H9 (cell line): Measurements from ENCODE around the gene FAHD2A. TPM values are rescaled to one million over a fixed set of nuclear protein-coding genes. Genes with fewer than 3 reads are reported as not detected.

ENCODE experiments used
- DNase-seq: peaks from one replicate; pipeline ENCODE4 v3.0.0-alpha.2; 2017
- H2AFZ ChIP-seq: one replicate; pipeline ENCODE4 v1.6.1; 2013; ENCODE audit warnings: mild to moderate bottlenecking, low read length, control low read depth, moderate library complexity
- H2AK5ac ChIP-seq: 2 replicates; pipeline ENCODE4 v1.6.1; 2013; ENCODE audit warnings: low read length, control low read depth, mixed read lengths; ENCODE audit not compliant: insufficient read length
- H2BK120ac ChIP-seq: one replicate; pipeline ENCODE4 v1.6.1; 2013; ENCODE audit warnings: low read depth, mild to moderate bottlenecking, low read length, control low read depth, inconsistent platforms; ENCODE audit not compliant: poor library complexity, severe bottlenecking
- H2BK12ac ChIP-seq: 2 replicates; pipeline ENCODE4 v1.6.1; 2013; ENCODE audit warnings: low read length, control low read depth, mixed read lengths, low read depth; ENCODE audit not compliant: insufficient read length
- H2BK15ac ChIP-seq: 2 replicates; pipeline ENCODE4 v1.6.1; 2013; ENCODE audit warnings: low read depth, low read length, control low read depth
- H2BK20ac ChIP-seq: one replicate; pipeline ENCODE4 v1.6.1; 2013; ENCODE audit warnings: low read depth, mild to moderate bottlenecking, low read length, control low read depth, inconsistent platforms; ENCODE audit not compliant: poor library complexity, severe bottlenecking
- H2BK5ac ChIP-seq: 2 replicates; pipeline ENCODE4 v1.6.1; 2013; ENCODE audit warnings: low read length, control low read depth, mixed read lengths; ENCODE audit not compliant: insufficient read length
- H3K14ac ChIP-seq: 2 replicates; pipeline ENCODE4 v1.6.1; 2013; ENCODE audit warnings: low read length, control low read depth; ENCODE audit not compliant: insufficient read depth
- H3K18ac ChIP-seq: 2 replicates; pipeline ENCODE4 v1.6.1; 2013; ENCODE audit warnings: low read depth, mild to moderate bottlenecking, mixed read lengths, low read length, control low read depth; ENCODE audit not compliant: insufficient read length
- H3K23ac ChIP-seq: 2 replicates; pipeline ENCODE4 v1.6.1; 2013; ENCODE audit warnings: low read length, control low read depth, mixed read lengths, low read depth; ENCODE audit not compliant: insufficient read length
- H3K23me2 ChIP-seq: 2 replicates; pipeline ENCODE4 v1.6.1; 2013; ENCODE audit warnings: low read depth, mild to moderate bottlenecking, mixed read lengths, low read length, control low read depth; ENCODE audit not compliant: insufficient read length, poor library complexity, severe bottlenecking
- H3K27ac ChIP-seq: 2 replicates; pipeline ENCODE4 v1.5.1; 2013; ENCODE audit warnings: low read length, control low read depth, mixed read lengths, low read depth; ENCODE audit not compliant: insufficient read length
- H3K27me3 ChIP-seq: 2 replicates; pipeline ENCODE4 v1.6.1; 2013; ENCODE audit warnings: low read length, control low read depth, inconsistent platforms; ENCODE audit not compliant: insufficient read depth
- H3K4ac ChIP-seq: 2 replicates; pipeline ENCODE4 v1.6.1; 2013; ENCODE audit warnings: low read depth, mild to moderate bottlenecking, control low read depth, inconsistent platforms, low read length, moderate library complexity
- H3K4me1 ChIP-seq: 2 replicates; pipeline ENCODE4 v1.6.1; 2013; ENCODE audit warnings: low read length, control low read depth, inconsistent platforms; ENCODE audit not compliant: insufficient read depth
- H3K4me2 ChIP-seq: 2 replicates; pipeline ENCODE4 v1.6.1; 2013; ENCODE audit warnings: low read length, control low read depth, mixed read lengths; ENCODE audit not compliant: insufficient read length, insufficient read depth
- H3K56ac ChIP-seq: 2 replicates; pipeline ENCODE4 v1.6.1; 2013; ENCODE audit warnings: low read depth, mild to moderate bottlenecking, mixed read lengths, low read length, control low read depth; ENCODE audit not compliant: insufficient read length
- H3K79me1 ChIP-seq: 2 replicates; pipeline ENCODE4 v1.6.1; 2013; ENCODE audit warnings: low read depth, mild to moderate bottlenecking, moderate library complexity, low read length, control low read depth, inconsistent platforms; ENCODE audit not compliant: insufficient read depth, poor library complexity, severe bottlenecking
- H3K79me2 ChIP-seq: 2 replicates; pipeline ENCODE4 v1.6.1; 2013; ENCODE audit warnings: low read length, control low read depth, inconsistent platforms; ENCODE audit not compliant: insufficient read depth
- H3K9ac ChIP-seq: 2 replicates; pipeline ENCODE4 v1.6.1; 2013; ENCODE audit warnings: low read length, control low read depth, mixed read lengths; ENCODE audit not compliant: insufficient read length; ENCODE audit errors: extremely low read depth
- H3K9me3 ChIP-seq: one replicate; pipeline ENCODE4 v1.6.1; 2013; ENCODE audit warnings: low read depth, low read length, inconsistent platforms; ENCODE audit not compliant: control insufficient read depth
- H3T11ph ChIP-seq: one replicate; pipeline ENCODE4 v1.6.1; 2013; ENCODE audit warnings: mild to moderate bottlenecking, low read length, control low read depth, inconsistent platforms
- H4K20me1 ChIP-seq: one replicate; pipeline ENCODE4 v1.6.1; 2013; ENCODE audit not compliant: control insufficient read depth, insufficient read length, insufficient read depth
- H4K5ac ChIP-seq: 2 replicates; pipeline ENCODE4 v1.6.1; 2013; ENCODE audit warnings: low read depth, mild to moderate bottlenecking, mixed read lengths, low read length, control low read depth; ENCODE audit not compliant: insufficient read length
- H4K8ac ChIP-seq: replicated peaks from 2 replicates; pipeline ENCODE4 v1.6.1; 2013; ENCODE audit warnings: low read length, control low read depth, mixed read lengths, low read depth; ENCODE audit not compliant: insufficient read length
- H4K91ac ChIP-seq: 2 replicates; pipeline ENCODE4 v1.6.1; 2013; ENCODE audit warnings: low read depth, mild to moderate bottlenecking, moderate library complexity, mixed read lengths, low read length, control low read depth; ENCODE audit not compliant: insufficient read length
- H3K27ac Mint-ChIP-seq, 3 experiments: 2 replicates in 2 of 3; 3 replicates in 1 of 3; pipeline ENCODE4 v1.8.0; 2020 to 2021; ENCODE audit warnings: mixed read lengths in 3 of 3, mild to moderate bottlenecking in 1 of 3, moderate library complexity in 1 of 3
- H3K27me3 Mint-ChIP-seq: 2 replicates; pipeline ENCODE4 v1.8.0; 2021; ENCODE audit warnings: low read depth, mild to moderate bottlenecking, moderate library complexity, mixed read lengths
- H3K36me3 Mint-ChIP-seq, 3 experiments: 2 replicates in 2 of 3; 3 replicates in 1 of 3; pipeline ENCODE4 v1.8.0; 2020 to 2021; ENCODE audit warnings: low read depth in 3 of 3, mixed read lengths in 3 of 3; ENCODE audit not compliant: insufficient read depth in 1 of 3
- H3K4me1 Mint-ChIP-seq, 2 experiments: 2 replicates each; pipeline ENCODE4 v1.8.0; 2020; ENCODE audit warnings: mixed read lengths in 2 of 2
- H3K4me3 Mint-ChIP-seq, 2 experiments: 2 replicates in 1 of 2; 3 replicates in 1 of 2; pipeline ENCODE4 v1.8.0; 2020 to 2021; ENCODE audit warnings: mild to moderate bottlenecking in 2 of 2, mixed read lengths in 2 of 2, moderate library complexity in 1 of 2
- H3K9me3 Mint-ChIP-seq, 2 experiments: 2 replicates in 1 of 2; 3 replicates in 1 of 2; pipeline ENCODE4 v1.8.0; 2020; ENCODE audit warnings: mild to moderate bottlenecking in 2 of 2, mixed read lengths in 2 of 2, moderate library complexity in 1 of 2
- CTCF ChIP-seq: fragments of 200-600 bp; sonication (generic); conservative IDR thresholded peaks from 3 replicates; pipeline ENCODE4 v1.8.0; 2021; ENCODE audit warnings: antibody characterized with exemption, mild to moderate bottlenecking
- WGBS: extraction: QIAGEN DNeasy Blood & Tissue Kit; methylation state at CpG from one replicate; pipeline ENCODE4 v1.1.7; 2013; ENCODE audit warnings: missing lambda C conversion rate, low lambda C conversion rate, mixed read lengths; ENCODE audit not compliant: insufficient read length; ENCODE audit errors: extremely low coverage; 5-methylcytosine and 5-hydroxymethylcytosine counted together
- total RNA-seq: library from RNA; stranded (reverse); gene quantifications from 2 replicates; pipeline ENCODE4 v1.2.1, GENCODE V29; 2021

The FAHD2A gene
- total RNA-seq, 1 experiment from 2014 or later, result 39.8 TPM

- Histone ChIP-seq H3K9me3 (no peaks in the 10 kb centered on the region), H4K91ac (no peak overlapping the region), H4K20me1 (no peaks in the 10 kb centered on the region), H3K9ac (no peak overlapping the region), H3T11ph (no peak overlapping the region), H3K56ac (peak overlapping the region; percentile 51), H2BK5ac (no peak overlapping the region), H3K4me1 (no peaks in the 10 kb centered on the region), H3K23me2 (no peaks in the 10 kb centered on the region), H3K14ac (no peak overlapping the region), H2BK20ac (no peak overlapping the region), H2BK15ac (no peak overlapping the region), H2AFZ (no peak overlapping the region), H2AK5ac (no peak overlapping the region), H4K8ac (no peak overlapping the region), H3K27me3 (no peaks in the 10 kb centered on the region), H2BK120ac (no peak overlapping the region), H3K4ac (no peak overlapping the region), H3K27ac (no peak overlapping the region), H3K18ac (no peak overlapping the region), H3K79me1 (no peaks in the 10 kb centered on the region), H2BK12ac (no peak overlapping the region), H3K4me2 (no peak overlapping the region), H3K79me2 (no peaks in the 10 kb centered on the region), H4K5ac (no peak overlapping the region), H3K23ac (no peak overlapping the region)
- Mint-ChIP-seq H3K9me3 (no peaks in the 10 kb centered on the region), H3K4me3 (no peak overlapping the region), H3K27ac (no peak overlapping the region; a peak in 1 of 7 replicates), H3K27me3 (peaks cover 15% of the 10 kb centered on the region), H3K36me3 (no peaks in the 10 kb centered on the region), H3K4me1 (peaks cover 7 to 14% of the 10 kb centered on the region in 2 experiments)
- peak; percentile 18 for DNase-seq
- WGBS, result no CpG with 5 or more reads among the region's 22 CpGs
- TF ChIP-seq CTCF, result no peak
These were observed 21.0 kb upstream of the FAHD2A start for GRCh38 chr2:95381212-95382191.
